CD4-positive, alpha-beta T cell treated with Interleukin-15 for 1 hour (primary cell): ENCODE results near the gene ITPA.

Source experiments
- DNase-seq: peaks from one replicate; pipeline ENCODE4 v3.0.0-alpha.2; 2020

Gene ITPA

GRCh38 chr20:3248167-3248992 lies 39.1 kb downstream of the ITPA start:
- DNase-seq: no peak

DNA sequence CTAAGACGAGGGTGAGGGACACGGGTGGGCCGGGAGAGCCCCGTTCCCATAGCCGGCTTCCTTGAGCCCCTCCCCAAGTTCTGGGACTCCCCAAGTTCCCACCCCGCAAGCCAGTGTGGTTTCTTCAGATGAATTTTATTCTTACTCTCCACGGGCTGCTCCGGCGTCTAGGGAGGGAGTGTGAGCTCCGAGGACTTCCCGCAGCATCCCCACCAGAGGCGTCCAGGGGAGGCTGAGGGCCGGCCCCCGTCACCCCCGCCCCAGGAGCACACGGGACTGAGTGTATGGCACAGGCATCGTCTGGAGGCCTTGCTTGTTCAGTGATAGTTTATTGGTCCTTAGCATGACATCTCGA lies 39.7 kb downstream of the ITPA start:
- no peak for DNase-seq

- no peak for DNase-seq
These were observed 40.8 kb downstream of the ITPA start for GRCh38 chr20:3250091-3250504.

- DNase-seq: no peak
These were observed 42.5 kb downstream of the ITPA start for GRCh38 chr20:3251806-3252205.

GRCh38 chr20:3255728-3256127 lies 46.4 kb downstream of the ITPA start:
- no peak for DNase-seq

- DNase-seq: no peak
These were observed 49.1 kb downstream of the ITPA start for GRCh38 chr20:3258429-3258828.

DNA sequence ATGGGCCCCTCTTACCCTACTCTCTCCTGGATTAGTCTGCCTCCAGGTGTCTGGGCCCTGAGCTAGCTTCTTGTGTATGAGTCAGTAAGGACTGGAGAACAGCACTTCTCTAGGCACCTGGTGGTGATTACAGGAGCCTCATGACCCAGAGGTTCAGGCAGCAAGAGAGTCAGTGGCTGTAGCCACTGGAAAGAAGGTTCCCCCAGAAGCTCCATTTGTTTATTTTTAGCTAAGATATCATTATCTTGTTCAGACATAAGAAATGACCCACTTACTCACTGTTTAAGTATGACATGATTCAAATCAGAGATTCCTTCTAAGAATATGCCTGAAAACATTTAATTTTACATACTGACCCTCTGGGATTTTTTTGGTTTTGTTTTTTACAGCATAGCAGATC lies 53.3 kb downstream of the ITPA start:
- DNase-seq: no peak

- no peak for DNase-seq
These were observed 60.8 kb downstream of the ITPA start for GRCh38 chr20:3270051-3270450.

- DNase-seq: no peak
These were observed 64.1 kb downstream of the ITPA start for GRCh38 chr20:3273371-3273770.
